T-helper 2 cell (primary cell): ENCODE measurements around the gene GBP1.
"Not testable (repeated sequence)": the region's sequence is repeated elsewhere in the genome, so short reads cannot be mapped to it uniquely, and the experiment has no call there.

Source experiments
- DNase-seq, 5 experiments: peaks; one replicate each; pipeline versions ENCODE4 v3.0.0 to v3.0.0-alpha.2; 2012 to 2022
- total RNA-seq, 2 donors: gene quantifications; one replicate each; lab custom pipeline; 2026; lab: John Stamatoyannopoulos, UW

The GBP1 gene
- total RNA-seq, result 37.7 to 72.5 reads per million in 2 donors

GRCh38 chr1:89065079-89065868 is at the start of gene GBP1:
TSS of gene GBP1 (minus strand) at chr1:89065208. CDS start at chr1:89063234, 1,974 bp downstream.
- peak in 2 of 5 experiments; percentile 45 to 78 for DNase-seq

GRCh38 chr1:89114662-89115061 is 49.7 kb upstream of the GBP1 start:
- peak in 1 of 5 experiments; percentile 26 for DNase-seq

GRCh38 chr1:89112871-89113613 is 48.0 kb upstream of the GBP1 start:
- DNase-seq, result no peak

GRCh38 chr1:89104687-89105086 is 39.7 kb upstream of the GBP1 start:
- no peak for DNase-seq

- DNase-seq, result no peak
Measured at GRCh38 chr1:89104147-89104546, 39.1 kb upstream of the GBP1 start.

- DNase-seq, result no peak
Measured at GRCh38 chr1:89102021-89102420, 37.0 kb upstream of the GBP1 start.

GRCh38 chr1:89100412-89100811 is 35.4 kb upstream of the GBP1 start:
- no peak for DNase-seq

- no peak for DNase-seq
Measured at GRCh38 chr1:89098857-89099256, 33.8 kb upstream of the GBP1 start.

- no peak for DNase-seq
Measured at GRCh38 chr1:89095737-89096136, 30.7 kb upstream of the GBP1 start.

GRCh38 chr1:89089962-89090361 is 25.0 kb upstream of the GBP1 start:
- DNase-seq, result no peak

GRCh38 chr1:89088572-89088971 is 23.6 kb upstream of the GBP1 start:
- DNase-seq, result no peak

GRCh38 chr1:89087241-89087640 is 22.2 kb upstream of the GBP1 start:
- DNase-seq, result no peak

- DNase-seq, result peak in 2 of 5 experiments; percentile 33 to 63
Measured at GRCh38 chr1:89085781-89086180, 20.8 kb upstream of the GBP1 start.

- no peak for DNase-seq
Measured at GRCh38 chr1:89081005-89081404, 16.0 kb upstream of the GBP1 start.

- DNase-seq, result not testable (repeated sequence)
Measured at GRCh38 chr1:89080068-89080467, 15.1 kb upstream of the GBP1 start.

- not testable (repeated sequence) for DNase-seq
Measured at GRCh38 chr1:89072466-89073065, 7.6 kb upstream of the GBP1 start.

- peak in 1 of 5 experiments; percentile 21 for DNase-seq
Measured at GRCh38 chr1:89070509-89070908, 5.5 kb upstream of the GBP1 start.

- DNase-seq, result peak in 1 of 5 experiments; percentile 48
Measured at GRCh38 chr1:89069951-89070350, 4.9 kb upstream of the GBP1 start.

GRCh38 chr1:89068291-89068690 is 3.3 kb upstream of the GBP1 start:
- no peak for DNase-seq

- DNase-seq, result no peak
Measured at GRCh38 chr1:89064632-89065031, 376 bp downstream of the GBP1 start.

- DNase-seq, result no peak
Measured at GRCh38 chr1:89063094-89063493, 1.9 kb downstream of the GBP1 start.

- DNase-seq, result no peak
Measured at GRCh38 chr1:89060091-89060490, 4.9 kb downstream of the GBP1 start.

- DNase-seq, result no peak
Measured at GRCh38 chr1:89051955-89052312, 13.1 kb downstream of the GBP1 start.
